GM19397 (cell line): ENCODE results near the gene ZDHHC23.

ENCODE experiments used
- ATAC-seq: cut with Tn5 transposase; IDR thresholded peaks from one replicate; pipeline ENCODE4 v1.9.1; 2021; ENCODE audit warnings: mild to moderate bottlenecking, moderate library complexity; ENCODE audit not compliant: unreplicated experiment

Gene ZDHHC23

DNA sequence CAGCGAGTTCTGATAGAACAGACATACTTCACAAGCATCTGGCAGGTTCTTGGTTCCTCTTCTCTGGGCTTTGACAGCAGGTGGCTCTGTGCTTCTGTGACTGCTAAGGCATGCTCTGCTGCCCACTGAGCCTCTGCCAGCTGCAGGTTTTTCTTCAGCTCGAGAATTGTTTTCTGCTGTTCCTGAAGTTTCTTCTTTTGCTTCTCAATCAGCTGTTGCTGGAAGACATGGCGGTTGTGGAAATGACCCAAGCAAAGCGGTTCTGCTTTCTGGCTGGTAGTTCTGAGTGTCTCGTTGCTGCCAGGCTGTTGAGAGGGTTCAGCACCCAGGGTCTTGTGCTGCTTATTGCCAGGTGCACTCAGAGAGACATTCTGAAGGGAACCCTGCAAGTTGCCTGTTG, 57.7 kb downstream of the ZDHHC23 start:
- ATAC-seq: peak; percentile 97

DNA sequence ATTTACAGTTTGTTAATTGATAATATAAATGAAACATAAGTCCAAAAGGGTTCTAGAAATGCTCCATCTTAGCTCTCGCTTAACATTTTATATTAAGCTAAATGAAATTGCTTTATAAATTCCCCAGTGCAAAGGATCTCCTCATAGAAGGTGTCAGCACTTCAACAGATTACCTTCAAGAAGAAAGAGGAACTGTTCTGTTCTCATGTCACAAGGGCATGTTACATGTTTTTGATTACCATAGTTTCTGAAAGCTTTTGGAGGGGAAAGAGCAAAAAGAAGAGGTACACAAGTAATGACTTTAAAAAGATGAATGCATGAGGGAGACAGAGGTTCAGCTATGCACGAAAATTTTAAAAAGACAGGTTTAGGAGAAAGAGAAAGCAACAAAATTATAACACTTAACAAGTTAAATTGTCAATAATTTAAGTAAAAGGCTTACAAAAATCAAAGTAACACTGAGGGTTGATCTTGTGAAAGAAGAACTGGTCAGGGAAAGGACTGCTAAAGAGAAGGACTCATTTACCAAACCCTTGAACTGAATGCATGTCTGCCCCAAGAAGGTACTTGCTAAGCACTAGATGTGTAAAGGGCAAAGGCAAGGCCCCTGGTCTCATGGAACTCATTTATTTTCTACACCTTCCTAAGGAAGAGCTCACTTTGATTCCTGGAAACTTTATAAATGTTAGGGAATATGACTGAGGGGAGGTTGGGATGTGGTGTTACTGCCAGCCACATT, 63.4 kb downstream of the ZDHHC23 start:
- ATAC-seq: no peak
